Lower leg skin (tissue), 3 donors: Measurements from ENCODE around the gene DNAH8.

Experiments used
- POLR2A ChIP-seq, 2 donors: fragments of 450-650 bp; IDR thresholded peaks; one replicate each; pipeline ENCODE4 v1.6.1; 2016 to 2017; ENCODE audit warnings: antibody characterized with exemption in 2 of 2, mild to moderate bottlenecking in 1 of 2, moderate library complexity in 1 of 2
- TF ChIP-seq, protein P1 (sequence below), 3 donors: fragments of 450-650 bp; IDR thresholded peaks; one replicate each; pipeline ENCODE4 v1.5.1; 2016; ENCODE audit warnings: antibody characterized with exemption in 3 of 3, mild to moderate bottlenecking in 3 of 3, moderate library complexity in 2 of 3

DNA sequence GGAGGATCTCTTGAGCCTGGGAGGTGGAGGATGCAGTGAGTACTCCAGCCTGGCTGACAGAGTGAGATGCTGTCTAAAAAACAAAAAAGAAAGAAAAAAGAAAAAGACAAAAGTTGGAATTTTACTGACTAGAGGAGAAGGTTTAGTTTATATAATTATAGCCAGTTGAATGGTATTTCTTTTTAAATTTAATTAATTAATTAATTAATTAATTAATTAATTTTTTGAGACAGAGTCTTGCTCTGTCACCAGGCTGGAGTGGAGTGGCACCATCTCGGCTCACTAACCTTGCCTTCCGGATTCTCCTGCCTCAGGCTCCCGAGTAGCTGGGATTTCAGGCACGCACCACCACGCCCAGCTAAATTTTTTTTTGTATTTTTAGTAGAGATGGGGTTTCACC, 8.7 kb downstream of the DNAH8 start:
- TF ChIP-seq, protein P1, sequence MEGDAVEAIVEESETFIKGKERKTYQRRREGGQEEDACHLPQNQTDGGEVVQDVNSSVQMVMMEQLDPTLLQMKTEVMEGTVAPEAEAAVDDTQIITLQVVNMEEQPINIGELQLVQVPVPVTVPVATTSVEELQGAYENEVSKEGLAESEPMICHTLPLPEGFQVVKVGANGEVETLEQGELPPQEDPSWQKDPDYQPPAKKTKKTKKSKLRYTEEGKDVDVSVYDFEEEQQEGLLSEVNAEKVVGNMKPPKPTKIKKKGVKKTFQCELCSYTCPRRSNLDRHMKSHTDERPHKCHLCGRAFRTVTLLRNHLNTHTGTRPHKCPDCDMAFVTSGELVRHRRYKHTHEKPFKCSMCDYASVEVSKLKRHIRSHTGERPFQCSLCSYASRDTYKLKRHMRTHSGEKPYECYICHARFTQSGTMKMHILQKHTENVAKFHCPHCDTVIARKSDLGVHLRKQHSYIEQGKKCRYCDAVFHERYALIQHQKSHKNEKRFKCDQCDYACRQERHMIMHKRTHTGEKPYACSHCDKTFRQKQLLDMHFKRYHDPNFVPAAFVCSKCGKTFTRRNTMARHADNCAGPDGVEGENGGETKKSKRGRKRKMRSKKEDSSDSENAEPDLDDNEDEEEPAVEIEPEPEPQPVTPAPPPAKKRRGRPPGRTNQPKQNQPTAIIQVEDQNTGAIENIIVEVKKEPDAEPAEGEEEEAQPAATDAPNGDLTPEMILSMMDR (IDR thresholded peaks at IDR 0.05) = no peak
- no peak for TF ChIP-seq POLR2A (IDR thresholded peaks at IDR 0.05)
